GM12878 (cell line): ENCODE data around the gene KCNA1. TPM values are rescaled to one million over a fixed set of nuclear protein-coding genes. Genes with fewer than 3 reads are reported as not detected.

ENCODE experiments used
- ATAC-seq: fragments of 200-7000 bp; cut with Tn5 transposase; 3 replicates; pipeline ENCODE4 v1.9.1; 2020; ENCODE audit warnings: mild to moderate bottlenecking, moderate library complexity
- BruUV-seq: library from RNA; stranded (reverse); fragments of 400-500 nt; replicated peaks from 2 replicates; lab custom pipeline; 2021; lab: Mats Ljungman, UMichigan
- CTCF ChIA-PET: fragments of 300-600 bp; sonication (Branson Sonifier 250); formaldehyde crosslinking; extraction: SDS; loops from one replicate; lab custom pipeline; 2021; ENCODE audit warnings: inconsistent platforms; lab: Yijun Ruan, JAX
- POLR2A ChIA-PET: fragments of 350-600 bp; formaldehyde crosslinking; extraction: SDS; loops from one replicate; lab custom pipeline; 2021; ENCODE audit warnings: inconsistent platforms; lab: Charles Lee
- RAD21 ChIA-PET: fragments of 300-600 bp; sonication (Branson Sonifier 250); formaldehyde crosslinking; loops from one replicate; lab custom pipeline; 2023; ENCODE audit warnings: antibody characterized with exemption; ENCODE audit not compliant: unreplicated experiment; lab: Charles Lee
- SMC1A ChIA-PET: fragments of 300-600 bp; sonication (Branson Sonifier 250); formaldehyde crosslinking; loops from one replicate; lab custom pipeline; 2023; ENCODE audit not compliant: unreplicated experiment, uncharacterized antibody; lab: Charles Lee
- DNase-seq: peaks from one replicate; pipeline ENCODE4 v3.0.0-alpha.2; 2011; ENCODE audit warnings: low read depth, low spot score
- FAIRE-seq: peaks from 3 replicates; lab custom pipeline; 2011; peaks lifted over from hg19 to GRCh38; lab: Jason Lieb, UNC
- H2AFZ ChIP-seq: 2 replicates; pipeline ENCODE4 v1.6.0; 2011; ENCODE audit warnings: low read depth, low read length, control low read depth; ENCODE audit not compliant: control insufficient read depth
- H3K27ac ChIP-seq: 2 replicates; pipeline ENCODE4 v1.5.1; 2011; ENCODE audit warnings: control low read depth; ENCODE audit not compliant: control insufficient read depth, insufficient read depth
- H3K27me3 ChIP-seq, 2 experiments: replicated peaks in 1 of 2; 2 replicates each; pipeline versions ENCODE4 v1.6.0 to v1.6.1; 2011; ENCODE audit warnings: low read length in 1 of 2; ENCODE audit not compliant: control insufficient read depth in 2 of 2, insufficient read depth in 2 of 2
- H3K36me3 ChIP-seq, 2 experiments: 2 replicates each; pipeline ENCODE4 v1.5.1; 2011; ENCODE audit warnings: low read length in 1 of 2; ENCODE audit not compliant: control insufficient read depth in 2 of 2, insufficient read depth in 2 of 2
- H3K4me1 ChIP-seq: 2 replicates; pipeline ENCODE4 v1.6.1; 2011; ENCODE audit warnings: mild to moderate bottlenecking, low read length, moderate library complexity, mixed read lengths; ENCODE audit not compliant: control insufficient read depth, insufficient read depth
- H3K4me2 ChIP-seq: 2 replicates; pipeline ENCODE4 v1.6.0; 2011; ENCODE audit warnings: control low read depth; ENCODE audit not compliant: control insufficient read depth, insufficient read depth
- H3K4me3 ChIP-seq: fragments of 200-600 bp; sonication (generic); 2 replicates; pipeline ENCODE4 v1.5.1; 2016
- H3K79me2 ChIP-seq: 2 replicates; pipeline ENCODE4 v1.6.0; 2011; ENCODE audit warnings: low read length; ENCODE audit not compliant: control insufficient read depth, insufficient read depth
- H3K9ac ChIP-seq: 2 replicates; pipeline ENCODE4 v1.8.0; 2011; ENCODE audit warnings: low read length, control low read depth, mixed read lengths; ENCODE audit not compliant: control insufficient read depth, insufficient read depth
- H3K9me3 ChIP-seq: replicated peaks from 3 replicates; pipeline ENCODE4 v1.5.1; 2011; ENCODE audit warnings: mild to moderate bottlenecking, low read length; ENCODE audit not compliant: control insufficient read depth, insufficient read depth
- H4K20me1 ChIP-seq: 2 replicates; pipeline ENCODE4 v1.6.0; 2011; ENCODE audit not compliant: control insufficient read depth, insufficient read depth
- ASH2L ChIP-seq: fragments of 300-600, 200-600 bp; sonication (generic); IDR thresholded peaks from 2 replicates; pipeline ENCODE4 v1.6.1; 2017; ENCODE audit warnings: low read depth, mild to moderate bottlenecking, borderline replicate concordance
- BRCA1 ChIP-seq: IDR thresholded peaks from 2 replicates; pipeline ENCODE4 v1.6.1; 2011; ENCODE audit warnings: low read depth, low read length, improper control_type of control experiment
- CREB1 ChIP-seq: IDR thresholded peaks from 2 replicates; pipeline ENCODE4 v1.6.1; 2012; ENCODE audit warnings: low read depth, mild to moderate bottlenecking, inconsistent platforms
- GABPA ChIP-seq: IDR thresholded peaks from 2 replicates; pipeline ENCODE4 v1.6.1; 2014; ENCODE audit warnings: antibody characterized with exemption, low read depth, mild to moderate bottlenecking, inconsistent platforms
- GATAD2B ChIP-seq: fragments of 450-650 bp; conservative IDR thresholded peaks from 2 replicates; pipeline ENCODE4 v1.6.1; 2017; ENCODE audit warnings: low read depth, mild to moderate bottlenecking, moderate library complexity
- HDGF ChIP-seq: fragments of 450-650 bp; IDR thresholded peaks from 2 replicates; pipeline ENCODE4 v1.6.1; 2016; ENCODE audit warnings: antibody characterized with exemption
- POLR2A ChIP-seq: IDR thresholded peaks from 2 replicates; pipeline ENCODE4 v1.6.1; 2011; ENCODE audit warnings: low read depth, mild to moderate bottlenecking, low read length
- POLR2AphosphoS2 ChIP-seq: IDR thresholded peaks from 2 replicates; pipeline ENCODE4 v1.6.1; 2011; ENCODE audit warnings: low read depth, mild to moderate bottlenecking, low read length, improper control_type of control experiment, moderate library complexity
- RB1 ChIP-seq: fragments of 450-650 bp; formaldehyde crosslinking; IDR thresholded peaks from 2 replicates; pipeline ENCODE4 v1.6.1; 2017; ENCODE audit warnings: mild to moderate bottlenecking, borderline replicate concordance
- SMAD5 ChIP-seq: IDR thresholded peaks from 2 replicates; pipeline ENCODE4 v1.6.1; 2016; ENCODE audit warnings: antibody characterized with exemption, low read depth
- ZSCAN29 ChIP-seq: fragments of 450-650 bp; IDR thresholded peaks from 2 replicates; pipeline ENCODE4 v1.6.1; 2017; ENCODE audit warnings: mild to moderate bottlenecking, moderate library complexity
- WGBS: methylation state at CpG from one replicate; pipeline ENCODE4 v1.1.6; 2016; ENCODE audit warnings: low lambda C conversion rate; ENCODE audit not compliant: insufficient replicate concordance, insufficient coverage; ENCODE audit errors: missing lambda C conversion rate; 5-methylcytosine and 5-hydroxymethylcytosine counted together
- in situ Hi-C: fragments of 300-500 bp; cut with MboI; formaldehyde crosslinking; loops from 9 replicates; pipeline ENCODE4 v1.14.3; 2018; ENCODE audit warnings: mixed read lengths
- intact Hi-C: fragments of 100-400 bp; cut with micrococcal nuclease; formaldehyde crosslinking; loops from one replicate; pipeline ENCODE4 v1.14.2; 2022; ENCODE audit not compliant: unreplicated experiment
- polyA plus RNA-seq, 11 experiments: library from polyadenylated mRNA; depleted of rRNA in 4 of 11; unstranded in 6 of 11; stranded (reverse) in 5 of 11; fragments of >200 nt; fragmentation: Nextera tagmentation in 4 of 11; fragmentation: Illumina TruSeq in 1 of 11; extraction: Ambion mirVana in 4 of 11; extraction: Trizol in 1 of 11; gene quantifications; 1 replicate in 1 of 11; 2 replicates in 10 of 11; pipeline versions ENCODE4 v1.2.1 to v1.2.3, GENCODE V29; 2011 to 2016; ENCODE audit warnings: inconsistent platforms in 2 of 11, missing spikeins in 2 of 11, low read depth in 1 of 11
- total RNA-seq, 4 experiments: library from RNA; depleted of rRNA in 3 of 4; stranded (reverse); fragments of >200 nt in 3 of 4; fragmentation: Illumina TruSeq in 1 of 4; extraction: Trizol in 1 of 4; gene quantifications; 2 replicates each; pipeline versions ENCODE4 v1.2.1 to v1.2.3, GENCODE V29; 2013 to 2021
- TF ChIP-seq, protein P1 (sequence below): IDR thresholded peaks from 2 replicates; pipeline ENCODE4 v1.6.1; 2011; ENCODE audit warnings: mild to moderate bottlenecking, low read depth, low read length, moderate library complexity; ENCODE audit not compliant: insufficient replicate concordance

Gene KCNA1
- total and polyA plus RNA-seq, 10 of the 15 experiments (the other 5 are each of a cell fraction or from before 2014, with no cell fraction given): 0.05 to 0.77 (median 0.33) TPM

DNA sequence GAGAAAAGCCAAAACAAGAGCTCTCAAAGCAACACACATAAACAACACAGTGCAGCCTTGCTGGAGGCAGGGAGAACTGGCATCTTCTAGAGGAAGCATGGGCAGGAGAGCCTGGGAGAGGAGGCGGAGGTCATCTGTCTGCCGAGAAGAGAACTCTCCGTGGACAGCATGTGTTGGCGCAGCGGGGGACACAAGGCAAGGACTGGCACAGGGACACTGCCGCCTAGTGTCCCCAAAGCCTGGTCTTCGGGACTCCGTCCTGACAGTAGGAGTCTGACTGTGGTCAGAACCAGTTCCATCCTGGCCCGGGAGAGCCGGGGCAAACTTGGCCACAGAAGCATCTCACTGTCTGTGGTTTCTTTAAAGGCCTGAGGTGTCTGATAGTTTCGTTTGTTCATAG lies 47.3 kb downstream of the KCNA1 start:
- DNase-seq (no peak), FAIRE-seq (no peak), ATAC-seq (no peak)
- intact Hi-C loops (loop anchor here (5.0 kb wide), 1 partner anchor 100 kb away; no protein-coding TSS in a partner anchor), in situ Hi-C loops (no loop called here)
- Histone ChIP-seq H3K9ac (no peak overlapping the region), H3K9me3 (no peaks in the 10 kb centered on the region; the same call in 2 of the 3 replicates), H3K27ac (no peak overlapping the region), H4K20me1 (no peaks in the 10 kb centered on the region), H2AFZ (no peak overlapping the region), H3K36me3 (no peaks in the 10 kb centered on the region), H3K4me2 (no peak overlapping the region), H3K4me3 (no peak overlapping the region), H3K79me2 (no peaks in the 10 kb centered on the region), H3K27me3 (no peaks in the 10 kb centered on the region), H3K4me1 (peaks cover 7% of the 10 kb centered on the region; the same call in 1 of the 2 replicates)
- WGBS: 69% methylated on average over 11 of the region's 11 CpGs
- ChIA-PET CTCF (no interaction called here), POLR2A (no interaction called here), RAD21 (no interaction called here), SMC1A (no interaction called here)
- no TSS peak for BruUV-seq
- TF ChIP-seq GABPA (no peak), SMAD5 (no peak)
- TF ChIP-seq, protein P1, sequence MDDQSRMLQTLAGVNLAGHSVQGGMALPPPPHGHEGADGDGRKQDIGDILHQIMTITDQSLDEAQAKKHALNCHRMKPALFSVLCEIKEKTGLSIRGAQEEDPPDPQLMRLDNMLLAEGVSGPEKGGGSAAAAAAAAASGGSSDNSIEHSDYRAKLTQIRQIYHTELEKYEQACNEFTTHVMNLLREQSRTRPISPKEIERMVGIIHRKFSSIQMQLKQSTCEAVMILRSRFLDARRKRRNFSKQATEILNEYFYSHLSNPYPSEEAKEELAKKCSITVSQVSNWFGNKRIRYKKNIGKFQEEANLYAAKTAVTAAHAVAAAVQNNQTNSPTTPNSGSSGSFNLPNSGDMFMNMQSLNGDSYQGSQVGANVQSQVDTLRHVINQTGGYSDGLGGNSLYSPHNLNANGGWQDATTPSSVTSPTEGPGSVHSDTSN: no peak

DNA sequence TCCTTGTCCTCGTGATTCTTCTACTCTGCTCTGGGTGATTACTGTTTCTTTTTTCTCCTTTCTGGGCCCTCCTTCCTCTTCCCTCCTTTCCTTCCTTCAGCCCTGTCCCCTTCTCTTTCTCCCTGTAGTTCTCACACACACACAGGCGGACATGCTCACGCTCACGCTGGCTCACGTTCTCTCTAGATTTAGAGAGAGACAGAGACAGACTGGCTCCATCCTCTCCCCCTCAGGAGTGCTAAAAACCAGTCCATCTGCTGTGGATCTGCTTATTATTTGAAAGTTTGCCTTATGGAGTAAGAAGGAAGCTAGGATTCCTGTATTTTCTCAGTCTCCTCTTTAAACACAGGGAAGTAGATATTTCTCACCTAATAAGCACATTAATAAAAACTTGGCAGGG lies 48.1 kb downstream of the KCNA1 start:
- Histone ChIP-seq H3K4me3 (no peak overlapping the region), H3K4me1 (peaks cover 7% of the 10 kb centered on the region; the same call in 1 of the 2 replicates), H3K9me3 (no peaks in the 10 kb centered on the region), H3K4me2 (no peak overlapping the region), H3K27ac (no peak overlapping the region), H2AFZ (no peak overlapping the region), H3K36me3 (no peaks in the 10 kb centered on the region), H3K9ac (no peak overlapping the region), H3K79me2 (no peaks in the 10 kb centered on the region), H3K27me3 (no peaks in the 10 kb centered on the region), H4K20me1 (no peaks in the 10 kb centered on the region)
- SMC1A ChIA-PET: interaction anchor here (0.9 kb wide), 1 partner anchor 23 kb away, joined by 3 read pairs; no protein-coding TSS in a partner anchor
- intact Hi-C loops: loop anchor here (5.0 kb wide), 1 partner anchor 100 kb away; no protein-coding TSS in a partner anchor
- DNase-seq: no peak
- ATAC-seq: no peak
- RAD21 ChIA-PET: no interaction called here
- WGBS: 42% methylated on average over 5 of the region's 5 CpGs
- CTCF ChIA-PET: no interaction called here
- TF ChIP-seq POLR2AphosphoS2: no peak
- no peak for TF ChIP-seq GATAD2B
- TF ChIP-seq RB1: no peak
- no peak for TF ChIP-seq BRCA1
- TF ChIP-seq HDGF: no peak
- TF ChIP-seq POLR2A: no peak
- TF ChIP-seq ASH2L: no peak
- TF ChIP-seq ZSCAN29: no peak
- no peak for TF ChIP-seq CREB1
- BruUV-seq: no TSS peak
- FAIRE-seq: no peak
- in situ Hi-C loops: no loop called here
- POLR2A ChIA-PET: no interaction called here
